Skeletal muscle cell (primary cell): Measurements from ENCODE around the gene G6PD.
A peak's percentile ranks its signal among the peaks of the same experiment; 100 is the strongest.
"Not testable (repeated sequence)": the region's sequence is repeated elsewhere in the genome, so short reads cannot be mapped to it uniquely, and the experiment has no call there.

Source experiments
- DNase-seq: peaks from one replicate; pipeline ENCODE4 v3.0.0-alpha.2; 2010; ENCODE audit warnings: low read depth
- H3K4me3 ChIP-seq: 2 replicates; pipeline ENCODE4 v1.5.1; 2011; ENCODE audit warnings: low read depth, mild to moderate bottlenecking, control low read depth, low read length, moderate library complexity

Gene G6PD

DNA sequence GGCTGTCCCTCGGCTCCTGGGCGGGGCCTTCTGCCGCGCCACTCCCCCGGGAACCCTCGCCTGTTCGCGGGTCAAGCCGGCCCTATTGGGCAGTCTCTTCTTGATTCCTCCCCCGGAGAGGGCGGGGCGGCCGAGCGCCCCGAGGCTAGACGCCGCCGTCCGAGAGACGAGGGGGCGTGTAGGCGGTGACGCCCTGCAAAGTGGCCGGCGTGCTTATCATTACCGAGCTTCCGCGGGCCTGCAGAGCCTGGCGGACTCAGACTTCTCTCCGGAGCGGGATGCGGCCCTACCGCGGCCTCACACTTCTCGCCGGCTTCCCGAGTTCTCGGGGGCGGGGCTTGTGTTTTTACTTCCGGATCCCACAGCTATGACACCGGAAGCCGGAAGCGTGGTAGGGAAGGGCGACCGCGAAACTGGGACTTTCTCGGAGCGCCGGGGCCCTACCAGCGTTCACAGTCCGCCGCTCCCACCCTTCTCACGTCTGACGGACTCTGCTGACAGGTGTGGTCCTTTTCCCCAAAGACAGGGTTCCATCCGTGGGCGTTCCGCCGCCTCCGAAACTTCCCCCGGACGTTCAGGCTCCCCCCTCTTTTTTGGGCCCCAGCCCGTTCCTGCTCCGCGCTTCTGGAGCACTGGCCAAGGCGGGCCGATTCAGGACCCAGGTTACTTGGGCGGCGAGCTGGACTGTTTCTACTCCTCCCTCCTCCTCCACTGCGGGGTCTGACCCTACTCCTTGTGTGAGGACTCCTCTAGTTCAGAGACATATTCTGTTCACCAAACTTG lies 790 bp upstream of the G6PD start, which contains the start of gene IKBKG:
Gene IKBKG (plus strand): TSS at position 376 of the 783 bp plus-strand sequence. CDS start 4,383 bp downstream, outside the sequence.
- DNase-seq = peak; percentile 69
- peak within 1 kb of the TSS; percentile 72 for H3K4me3 ChIP-seq

- no peak for DNase-seq
- peak overlapping the region; percentile 72 for H3K4me3 ChIP-seq
These were observed 872 bp downstream of the G6PD start for GRCh38 chrX:154545673-154546274.

DNA sequence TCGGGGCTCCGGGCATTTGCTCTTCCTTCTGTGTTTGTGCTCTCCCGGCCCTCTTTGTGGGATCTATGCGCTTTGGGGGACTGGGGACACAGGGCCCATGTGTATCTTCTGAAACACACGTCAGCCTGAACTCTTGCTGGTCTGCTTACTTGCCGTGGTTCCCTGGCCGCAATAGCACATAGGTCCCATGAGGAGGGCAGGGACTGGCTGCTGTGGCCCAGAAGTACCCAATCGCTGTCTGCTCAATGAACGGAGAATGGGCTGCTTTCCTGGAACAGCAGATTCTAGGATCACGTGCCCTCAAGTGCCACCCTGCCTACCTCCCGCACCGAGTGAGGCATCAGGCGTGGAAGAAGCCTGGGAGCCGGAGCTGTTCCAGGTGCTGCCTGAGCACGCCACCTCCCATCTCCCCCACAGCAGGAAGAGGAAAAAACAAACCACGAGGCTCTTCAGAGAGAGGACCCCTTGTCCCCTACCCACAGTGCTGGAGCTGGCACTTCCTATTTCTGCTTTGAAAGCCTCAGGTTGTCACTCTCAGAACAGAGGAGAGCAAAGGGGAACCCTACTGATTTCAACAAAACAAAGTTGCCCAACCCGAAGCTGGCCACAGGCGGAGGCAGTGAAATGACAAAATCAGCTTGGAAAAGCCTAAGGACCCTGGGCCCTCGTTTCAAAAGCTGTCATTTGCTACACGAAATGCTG lies 3.8 kb downstream of the G6PD start:
- DNase-seq = no peak
- no peak overlapping the region for H3K4me3 ChIP-seq

GRCh38 chrX:154541896-154542722 lies 4.5 kb downstream of the G6PD start:
- DNase-seq = peak; percentile 82

DNA sequence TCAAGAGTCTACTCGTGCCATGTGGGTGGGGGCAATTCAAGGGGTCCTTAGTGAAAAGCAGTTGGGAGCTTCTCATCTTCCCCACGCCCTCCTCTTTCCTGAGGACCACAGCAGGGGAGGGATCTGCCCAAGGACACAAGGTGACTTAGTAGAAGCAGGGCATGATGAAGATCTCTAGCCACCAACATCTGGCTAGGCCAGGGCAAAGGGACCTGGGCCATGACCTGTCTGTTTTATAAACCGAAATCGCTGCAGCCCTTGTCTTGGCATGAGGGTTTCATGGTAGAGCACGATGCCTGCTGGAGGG lies 5.1 kb downstream of the G6PD start:
- DNase-seq = no peak
- H3K4me3 ChIP-seq = no peak overlapping the region

More at GRCh38 chrX:154541896-154542722, 4.5 kb downstream of the G6PD start:
- no peak overlapping the region for H3K4me3 ChIP-seq

DNA sequence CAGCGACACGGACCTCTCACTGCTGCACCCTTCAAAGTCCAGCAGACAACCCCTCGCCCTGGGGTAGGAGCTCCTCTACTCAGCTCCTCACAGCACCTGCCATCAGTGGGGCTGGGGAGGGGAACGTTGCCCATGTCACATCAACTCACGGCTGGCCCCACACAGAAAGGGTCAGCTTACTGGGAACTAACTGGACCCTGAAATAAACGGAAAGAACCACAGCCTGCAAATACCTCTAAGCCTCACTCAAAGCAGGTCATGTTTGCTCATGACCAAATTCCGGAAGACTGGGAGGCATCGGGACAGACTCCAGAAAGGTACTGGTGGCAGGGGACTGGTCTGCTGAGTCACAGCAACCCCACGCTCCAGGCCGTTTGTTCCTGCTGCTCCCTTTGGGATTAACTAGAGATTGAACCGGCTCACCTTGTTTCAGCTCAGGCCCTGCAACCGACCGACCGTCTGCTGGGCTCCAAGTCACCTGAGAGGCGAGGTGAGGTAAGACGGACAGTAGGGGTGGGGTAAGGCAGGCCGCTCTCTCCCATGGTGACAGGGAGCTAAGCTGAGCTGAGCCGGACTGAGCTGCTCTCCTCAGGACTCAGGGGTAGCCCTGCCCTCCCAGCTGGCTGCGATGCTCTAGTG lies 5.6 kb downstream of the G6PD start:
- no peak overlapping the region for H3K4me3 ChIP-seq
- DNase-seq = no peak

DNA sequence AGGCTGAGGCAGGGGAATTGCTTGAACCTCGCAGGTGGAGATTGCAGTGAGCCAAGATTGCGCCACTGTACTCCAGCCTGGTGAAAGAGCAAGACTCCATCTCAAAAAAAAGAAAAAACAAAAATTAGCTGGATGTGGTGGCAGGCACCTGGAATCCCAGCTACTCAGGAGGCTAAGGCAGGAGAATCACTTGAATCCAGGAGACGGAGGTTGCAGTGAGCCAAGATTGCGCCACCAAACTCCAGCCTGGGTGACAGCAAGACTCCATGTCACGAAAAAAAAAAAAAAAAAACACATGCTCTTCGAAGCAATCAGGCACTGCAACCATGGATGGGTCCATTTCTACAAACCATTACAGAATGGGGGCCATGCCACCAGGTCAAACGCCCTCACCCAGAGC lies 6.3 kb downstream of the G6PD start:
- H3K4me3 ChIP-seq, DNase-seq: not testable (repeated sequence)

DNA sequence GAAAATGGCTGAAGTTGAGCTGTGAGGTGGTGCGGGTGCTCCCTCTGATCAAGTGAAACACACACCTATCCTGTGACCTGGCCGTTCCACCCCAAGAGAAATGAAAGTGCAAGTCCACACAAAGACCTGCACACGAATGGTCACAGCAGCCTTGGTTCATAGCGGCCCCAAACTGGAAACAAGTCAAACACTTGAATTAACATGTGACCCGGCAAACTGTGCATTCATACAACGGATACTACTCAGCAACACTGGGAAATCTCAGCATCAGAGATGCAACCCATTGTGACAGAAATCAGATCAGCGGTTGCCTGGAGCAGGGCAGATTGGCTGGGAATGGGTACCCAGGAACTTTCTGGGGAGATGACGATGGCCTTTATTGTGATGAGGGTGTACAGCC lies 7.6 kb downstream of the G6PD start:
- H3K4me3 ChIP-seq = no peak overlapping the region
- no peak for DNase-seq

DNA sequence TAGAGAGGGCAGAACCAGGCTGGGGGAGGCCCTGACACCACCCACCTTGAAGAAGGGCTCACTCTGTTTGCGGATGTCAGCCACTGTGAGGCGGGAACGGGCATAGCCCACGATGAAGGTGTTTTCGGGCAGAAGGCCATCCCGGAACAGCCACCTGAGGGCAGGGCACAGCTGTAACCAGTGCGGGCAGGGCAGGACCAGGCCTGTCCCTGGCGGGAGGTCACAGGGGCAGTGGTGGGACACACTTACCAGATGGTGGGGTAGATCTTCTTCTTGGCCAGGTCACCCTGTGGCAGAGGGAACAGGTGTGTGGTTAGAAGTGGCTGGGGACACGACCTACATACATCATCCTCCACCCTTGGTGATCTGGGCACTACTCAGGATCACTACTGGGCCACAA lies 10.8 kb downstream of the G6PD start:
- H3K4me3 ChIP-seq = no peak overlapping the region
- no peak for DNase-seq

GRCh38 chrX:154534526-154535322 lies 11.9 kb downstream of the G6PD start:
- no peak overlapping the region for H3K4me3 ChIP-seq
- no peak for DNase-seq

DNA sequence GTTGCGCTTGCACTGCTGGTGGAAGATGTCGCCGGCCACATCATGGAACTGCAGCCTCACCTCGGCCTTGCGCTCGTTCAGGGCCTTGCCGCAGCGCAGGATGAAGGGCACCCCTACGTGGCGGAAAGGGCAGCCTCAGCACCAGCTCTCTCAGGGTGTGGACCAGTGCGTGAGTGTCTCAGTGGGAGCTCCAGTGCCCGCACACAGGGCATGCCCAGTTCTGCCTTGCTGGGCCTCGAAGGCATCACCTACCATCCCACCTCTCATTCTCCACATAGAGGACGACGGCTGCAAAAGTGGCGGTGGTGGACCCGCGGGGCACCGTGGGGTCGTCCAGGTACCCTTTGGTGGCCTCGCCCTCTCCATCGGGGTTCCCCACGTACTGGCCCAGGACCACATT lies 14.0 kb downstream of the G6PD start:
- H3K4me3 ChIP-seq = no peak overlapping the region
- DNase-seq = no peak

DNA sequence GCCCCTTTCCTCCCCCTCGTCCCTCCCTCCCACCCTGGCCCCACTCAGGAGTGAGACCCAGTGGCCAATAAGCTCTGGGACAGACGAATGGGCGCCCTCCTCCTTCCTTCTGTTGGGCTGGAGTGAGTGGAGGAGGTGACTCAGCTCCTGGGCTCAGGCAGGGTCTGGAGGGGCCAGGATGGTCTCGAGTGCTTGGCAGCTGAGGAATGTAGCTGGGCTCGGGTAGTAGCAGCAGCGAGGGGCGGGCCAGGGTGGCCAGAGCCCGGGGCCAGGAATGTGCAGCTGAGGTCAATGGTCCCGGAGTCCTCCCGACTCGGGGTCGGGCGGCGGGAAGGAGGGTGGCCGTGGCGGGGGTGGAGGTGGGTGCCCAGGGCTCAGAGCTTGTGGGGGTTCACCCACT lies 15.0 kb downstream of the G6PD start:
- H3K4me3 ChIP-seq = no peak overlapping the region
- no peak for DNase-seq

DNA sequence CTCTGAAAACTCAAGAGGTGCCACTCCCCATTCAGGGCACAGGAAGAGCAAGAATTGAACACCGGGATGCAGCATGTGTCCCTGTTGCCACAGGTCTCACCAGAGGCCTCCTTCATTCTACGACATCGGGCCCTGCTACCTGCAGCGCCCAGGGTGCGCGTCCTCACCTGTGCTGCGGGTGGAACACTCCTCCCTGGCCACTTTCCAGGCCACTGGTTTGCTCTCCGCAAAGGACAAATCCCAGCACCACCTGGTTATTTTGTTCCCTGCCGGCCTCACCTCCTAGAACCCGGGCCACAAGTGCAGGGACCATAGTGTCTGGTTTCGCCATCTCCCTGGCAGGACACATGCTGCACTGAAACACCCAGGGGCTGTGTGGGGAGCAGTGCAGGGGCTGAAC lies 16.4 kb downstream of the G6PD start:
- no peak for DNase-seq
- no peak overlapping the region for H3K4me3 ChIP-seq

GRCh38 chrX:154529206-154529612 lies 17.4 kb downstream of the G6PD start:
- H3K4me3 ChIP-seq = no peak overlapping the region
- DNase-seq = no peak

- no peak for DNase-seq
These were observed 19.6 kb downstream of the G6PD start for GRCh38 chrX:154526901-154527675.

GRCh38 chrX:154525606-154526490 lies 20.8 kb downstream of the G6PD start:
- DNase-seq = no peak
- H3K4me3 ChIP-seq = no peak overlapping the region

More at GRCh38 chrX:154526901-154527675, 19.6 kb downstream of the G6PD start:
- no peak overlapping the region for H3K4me3 ChIP-seq

- H3K4me3 ChIP-seq = no peak overlapping the region
- no peak for DNase-seq
These were observed 27.3 kb downstream of the G6PD start for GRCh38 chrX:154519389-154519788.
